ENCODE data around the gene TAOK2.
A peak's percentile ranks its signal among the peaks of the same experiment; 100 is the strongest.

TAOK2 gene

DNA sequence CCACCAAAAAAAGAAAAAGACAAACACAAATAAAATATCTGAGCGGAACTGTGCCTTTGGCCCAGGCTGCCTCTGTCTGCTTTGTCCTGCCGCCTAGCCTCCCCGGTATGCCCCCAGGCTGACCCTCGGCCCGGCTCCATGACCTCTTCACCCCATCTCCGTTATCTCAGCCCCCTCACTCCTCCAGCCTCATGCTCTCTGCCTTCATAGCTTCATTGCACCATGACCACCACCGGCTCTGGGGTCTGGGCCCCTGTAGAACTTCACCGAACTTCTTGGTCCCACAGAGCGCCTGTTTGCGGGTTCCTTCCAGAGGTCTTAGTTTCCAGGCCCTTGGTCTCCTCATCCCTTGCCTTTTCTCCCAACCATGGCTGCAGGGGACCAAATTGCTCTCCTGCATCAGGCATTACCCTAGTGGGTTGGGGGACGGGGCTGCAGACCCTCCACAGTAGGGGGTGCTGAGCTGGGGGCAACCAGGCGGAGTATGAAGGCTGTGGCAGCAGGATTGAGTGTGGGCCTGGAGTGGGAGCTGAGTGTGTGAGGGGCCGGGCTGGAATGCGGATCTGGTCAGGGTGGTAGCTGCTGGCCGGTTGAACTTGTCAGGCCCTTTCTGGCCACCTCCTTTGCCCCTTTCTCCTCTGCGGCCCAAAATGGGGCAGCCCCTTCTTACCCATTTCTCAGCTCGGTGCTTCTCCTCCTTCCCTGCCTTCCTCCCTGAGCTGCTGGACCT, 14.8 kb downstream of the TAOK2 start:
- no peak for DNase-seq

DNA sequence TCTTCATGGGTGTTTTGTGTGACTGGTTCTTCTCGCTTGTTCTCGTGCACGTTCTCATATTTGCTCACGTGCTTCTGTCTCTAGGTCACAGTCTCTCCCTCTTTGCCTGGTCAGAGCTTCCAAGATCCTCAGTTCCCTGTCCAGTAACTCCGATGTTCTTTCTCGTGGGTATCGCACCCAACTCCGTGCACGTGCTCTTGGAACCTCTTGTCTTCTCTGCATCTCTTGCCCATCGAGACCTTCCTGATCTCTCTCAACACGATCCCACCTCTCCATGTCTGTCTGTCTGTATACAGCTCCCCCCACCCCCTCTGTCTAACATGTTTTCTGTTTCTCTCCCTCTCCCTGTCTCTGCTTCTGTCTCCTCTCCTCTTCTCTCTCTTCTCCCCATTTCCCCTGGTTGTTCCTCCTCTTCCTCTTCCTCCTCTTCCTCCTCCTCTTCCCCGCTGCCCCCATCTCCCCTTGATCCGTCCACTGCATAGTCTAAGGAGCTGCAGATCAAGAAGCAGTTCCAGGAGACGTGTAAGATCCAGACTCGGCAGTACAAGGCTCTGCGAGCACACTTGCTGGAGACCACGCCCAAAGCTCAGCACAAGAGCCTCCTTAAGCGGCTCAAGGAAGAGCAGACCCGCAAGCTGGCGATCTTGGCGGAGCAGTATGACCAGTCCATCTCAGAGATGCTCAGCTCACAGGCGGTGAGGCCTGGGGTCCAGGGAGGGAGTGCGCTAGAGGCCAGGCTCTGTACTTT, 15.6 kb downstream of the TAOK2 start:
- no peak for DNase-seq

DNA sequence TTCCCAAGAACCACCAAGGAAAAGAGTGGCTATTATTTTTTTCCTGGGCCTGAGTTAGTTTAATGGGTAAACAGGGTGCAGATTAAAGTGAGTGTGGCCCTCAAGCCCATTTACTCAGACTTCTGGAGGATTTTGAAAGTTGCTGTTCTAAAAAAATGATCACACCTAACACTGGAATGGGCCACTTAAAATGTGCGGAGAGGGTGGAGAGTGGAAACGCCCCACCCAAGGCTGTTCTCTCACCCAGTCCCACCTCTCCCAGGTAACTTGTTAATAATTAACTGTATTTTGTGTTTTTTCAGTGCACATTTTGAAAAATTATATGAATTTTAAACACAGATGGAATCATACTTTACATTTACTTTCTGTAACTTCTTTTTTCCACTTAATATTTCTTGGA, 16.4 kb downstream of the TAOK2 start:
- no peak for DNase-seq

DNA sequence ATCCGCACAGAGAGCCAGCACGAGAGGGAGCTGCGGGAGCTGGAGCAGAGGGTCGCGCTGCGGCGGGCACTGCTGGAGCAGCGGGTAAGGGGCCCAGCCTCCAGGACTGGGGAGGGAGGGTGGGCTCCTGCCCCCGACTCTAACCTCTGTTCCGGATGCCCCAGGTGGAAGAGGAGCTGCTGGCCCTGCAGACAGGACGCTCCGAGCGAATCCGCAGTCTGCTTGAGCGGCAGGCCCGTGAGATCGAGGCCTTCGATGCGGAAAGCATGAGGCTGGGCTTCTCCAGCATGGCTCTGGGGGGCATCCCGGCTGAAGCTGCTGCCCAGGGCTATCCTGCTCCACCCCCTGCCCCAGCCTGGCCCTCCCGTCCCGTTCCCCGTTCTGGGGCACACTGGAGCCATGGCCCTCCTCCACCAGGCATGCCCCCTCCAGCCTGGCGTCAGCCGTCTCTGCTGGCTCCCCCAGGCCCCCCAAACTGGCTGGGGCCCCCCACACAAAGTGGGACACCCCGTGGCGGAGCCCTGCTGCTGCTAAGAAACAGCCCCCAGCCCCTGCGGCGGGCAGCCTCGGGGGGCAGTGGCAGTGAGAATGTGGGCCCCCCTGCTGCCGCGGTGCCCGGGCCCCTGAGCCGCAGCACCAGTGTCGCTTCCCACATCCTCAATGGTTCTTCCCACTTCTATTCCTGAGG, 17.4 kb downstream of the TAOK2 start:
- DNase-seq: no peak

DNA sequence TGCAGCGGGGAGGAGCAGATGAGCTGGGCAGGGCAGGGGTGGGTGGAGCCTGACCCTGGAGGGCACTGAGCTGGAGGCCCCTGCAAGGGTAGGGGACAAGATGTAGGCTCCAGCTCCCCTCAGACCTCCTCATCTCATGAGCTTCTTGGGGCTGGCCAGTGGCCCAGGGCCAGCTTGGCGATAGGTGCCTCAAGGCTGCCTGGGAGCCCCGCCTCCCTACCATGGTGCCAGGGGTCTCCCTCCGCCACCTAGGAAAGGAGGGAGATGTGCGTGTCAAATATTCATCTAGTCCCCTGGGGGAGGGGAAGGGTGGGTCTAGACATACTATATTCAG, 17.9 kb downstream of the TAOK2 start:
- DNase-seq: no peak

DNA sequence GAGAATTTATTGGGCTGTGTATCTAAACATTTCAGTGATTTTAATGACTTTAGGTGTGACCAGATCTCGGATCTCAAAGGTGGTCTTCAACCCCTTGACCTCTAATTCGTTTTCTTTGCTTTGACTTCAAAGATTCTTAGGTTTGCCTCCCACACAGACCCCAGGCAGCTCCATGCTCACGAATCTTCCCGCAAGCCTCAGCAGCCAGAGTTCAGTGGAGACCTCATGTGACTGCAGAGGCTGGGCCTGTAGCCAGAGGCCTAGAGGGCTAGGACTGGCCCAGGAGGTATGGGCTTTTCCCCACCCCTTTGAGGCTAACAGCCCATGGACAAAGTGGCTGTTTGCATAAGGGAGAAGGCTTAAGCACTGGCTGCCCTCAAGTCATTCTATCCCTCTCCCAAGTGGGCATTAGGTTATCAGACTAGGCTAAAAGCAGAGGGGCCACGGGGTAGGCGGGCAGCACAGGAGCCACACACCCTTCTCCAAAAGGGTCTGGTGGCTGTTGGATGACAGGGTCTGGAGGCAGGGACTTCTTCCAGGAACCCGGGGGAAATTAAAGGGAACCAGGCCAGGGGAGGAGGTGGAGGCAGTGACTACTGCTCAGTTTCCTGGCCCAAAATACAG, 18.8 kb downstream of the TAOK2 start:
- peak; percentile 24 for DNase-seq

DNA sequence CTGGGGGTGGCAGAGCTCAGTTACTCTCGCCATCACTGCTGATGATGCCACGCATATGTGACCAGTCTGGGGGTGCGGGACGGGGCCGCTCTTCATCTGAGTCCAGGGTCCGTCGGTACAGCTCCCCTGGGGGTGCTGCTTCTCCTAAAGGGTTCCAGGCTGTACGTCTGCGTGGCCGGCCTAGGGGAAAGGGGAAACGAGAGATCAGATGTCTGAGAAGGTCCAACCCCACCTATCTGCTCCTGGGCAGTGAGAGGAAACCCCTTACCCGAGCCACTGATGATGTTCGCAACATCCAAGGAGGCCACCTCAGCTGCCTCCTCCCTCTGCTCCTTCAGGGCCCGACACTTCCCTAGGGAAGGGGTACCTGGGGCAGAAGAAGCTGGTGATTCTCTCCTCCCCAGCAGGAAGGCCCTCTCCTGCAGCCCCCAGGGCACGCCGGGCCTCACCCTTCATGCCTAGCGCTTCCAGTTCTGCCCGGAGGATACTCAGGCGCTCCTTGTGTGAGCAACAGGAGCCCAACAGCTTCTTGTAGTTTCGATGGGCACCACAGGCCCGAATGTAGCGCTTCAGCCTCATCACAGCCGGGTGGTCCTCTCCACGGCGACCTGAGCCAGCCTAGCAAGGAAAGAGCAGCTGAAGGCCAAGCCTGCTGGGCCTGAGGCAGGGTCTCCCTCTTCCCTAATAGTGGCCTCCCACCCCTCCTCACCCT, 19.7 kb downstream of the TAOK2 start:
- DNase-seq: no peak

DNA sequence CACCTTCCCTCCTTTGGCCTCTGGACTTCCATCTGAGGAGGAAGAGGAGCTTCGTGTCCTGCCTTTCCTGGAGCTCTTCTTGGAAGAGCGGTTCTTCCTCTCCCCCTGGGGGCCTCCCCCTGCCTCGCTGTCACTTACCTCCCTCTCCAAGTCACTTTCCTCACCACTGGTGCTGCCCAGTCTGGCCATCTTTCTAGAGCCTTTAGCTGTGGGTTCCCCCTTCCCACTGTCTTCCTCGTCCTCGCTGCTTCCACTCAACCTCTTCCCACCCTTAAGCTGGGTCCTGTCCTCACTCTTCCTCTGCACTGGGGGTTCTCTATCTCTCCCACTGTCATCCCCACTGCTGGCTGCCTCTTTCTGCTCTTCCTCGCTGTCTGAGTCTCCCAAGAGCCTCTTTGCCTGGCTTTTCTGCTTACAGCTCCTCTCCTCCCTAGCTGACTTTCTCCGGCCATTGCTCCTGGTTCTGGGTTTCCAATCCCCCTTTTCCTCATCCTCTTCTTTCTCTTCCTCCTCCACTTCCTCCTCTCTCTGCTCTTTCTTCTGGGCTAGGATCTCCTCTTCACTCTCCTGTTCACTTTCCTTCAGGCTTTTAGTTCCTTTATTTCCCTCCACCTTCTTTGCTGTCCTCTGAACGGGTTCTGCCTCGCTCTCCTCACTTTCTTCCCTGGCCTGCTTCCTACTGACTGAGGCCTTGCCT, 20.4 kb downstream of the TAOK2 start:
- DNase-seq: no peak

DNA sequence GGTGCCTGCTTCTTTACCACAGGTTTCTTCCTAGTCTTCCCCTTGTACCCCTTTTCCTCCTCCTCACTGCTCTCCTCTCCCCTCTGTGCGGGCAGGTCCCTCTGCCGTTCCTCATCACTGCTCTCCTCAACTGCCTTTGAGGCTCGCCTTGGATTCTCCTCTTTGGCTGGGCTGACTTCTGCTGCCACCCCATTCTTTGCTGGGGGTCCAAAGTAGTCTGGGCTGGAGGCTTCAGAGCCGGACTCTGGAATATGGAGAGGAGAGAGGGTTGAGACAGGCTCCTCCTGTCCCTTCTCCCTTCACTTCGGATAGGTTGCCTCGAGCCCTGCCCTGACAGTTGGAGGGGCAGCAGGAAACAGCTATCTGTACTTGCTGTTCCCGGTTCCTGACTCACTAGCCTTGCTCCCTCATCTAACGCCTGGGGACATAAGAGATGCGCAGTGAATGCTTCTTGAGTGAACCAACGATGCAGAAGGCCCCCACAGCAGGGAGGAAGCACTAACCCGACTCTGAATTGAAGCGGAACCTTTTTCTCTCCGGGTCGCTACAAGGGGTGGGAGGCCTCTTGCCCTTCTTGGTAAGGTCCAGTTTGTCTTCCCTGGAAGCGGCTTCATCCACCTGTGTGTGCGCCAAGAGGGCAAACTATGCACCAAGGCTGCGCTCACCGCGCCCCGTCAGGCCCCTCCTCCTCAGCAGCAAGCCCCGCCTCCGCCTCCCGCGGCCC, 21.1 kb downstream of the TAOK2 start:
- DNase-seq: peak; percentile 83

DNA sequence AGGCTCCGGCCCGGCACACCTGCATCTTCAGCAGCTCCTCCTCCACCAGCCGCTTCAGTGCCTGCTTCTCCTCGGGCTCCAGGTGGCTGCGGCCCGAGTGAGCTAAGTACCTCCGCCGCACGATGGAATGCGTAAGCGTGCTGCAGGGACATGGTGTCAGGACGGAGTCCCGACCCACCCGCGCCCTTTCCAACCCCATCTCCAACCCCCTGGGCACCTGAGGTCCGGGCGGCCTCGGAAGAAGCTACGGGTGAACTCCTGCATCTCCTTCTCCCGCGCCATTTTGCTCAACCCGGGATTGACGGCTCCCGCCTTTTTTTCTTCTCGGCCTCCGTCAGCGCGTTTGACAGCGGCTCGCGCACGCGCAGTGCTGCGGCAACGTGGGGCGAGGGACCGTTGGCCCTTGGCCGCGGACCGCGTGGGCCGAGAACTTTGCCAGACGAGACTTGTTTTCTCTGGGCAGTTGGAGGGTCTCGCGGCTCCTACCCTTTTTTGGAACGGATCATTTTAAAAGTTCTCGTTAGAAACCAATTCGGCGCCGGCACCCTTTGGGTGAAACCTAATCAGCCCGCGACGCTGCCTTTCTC, 21.7 kb downstream of the TAOK2 start, which contains the start of gene HIRIP3:
TSS of gene HIRIP3 (minus strand) at position 294 of the 587 bp plus-strand sequence. CDS start at position 282, 12 bp downstream.
- DNase-seq: peak; percentile 67

DNA sequence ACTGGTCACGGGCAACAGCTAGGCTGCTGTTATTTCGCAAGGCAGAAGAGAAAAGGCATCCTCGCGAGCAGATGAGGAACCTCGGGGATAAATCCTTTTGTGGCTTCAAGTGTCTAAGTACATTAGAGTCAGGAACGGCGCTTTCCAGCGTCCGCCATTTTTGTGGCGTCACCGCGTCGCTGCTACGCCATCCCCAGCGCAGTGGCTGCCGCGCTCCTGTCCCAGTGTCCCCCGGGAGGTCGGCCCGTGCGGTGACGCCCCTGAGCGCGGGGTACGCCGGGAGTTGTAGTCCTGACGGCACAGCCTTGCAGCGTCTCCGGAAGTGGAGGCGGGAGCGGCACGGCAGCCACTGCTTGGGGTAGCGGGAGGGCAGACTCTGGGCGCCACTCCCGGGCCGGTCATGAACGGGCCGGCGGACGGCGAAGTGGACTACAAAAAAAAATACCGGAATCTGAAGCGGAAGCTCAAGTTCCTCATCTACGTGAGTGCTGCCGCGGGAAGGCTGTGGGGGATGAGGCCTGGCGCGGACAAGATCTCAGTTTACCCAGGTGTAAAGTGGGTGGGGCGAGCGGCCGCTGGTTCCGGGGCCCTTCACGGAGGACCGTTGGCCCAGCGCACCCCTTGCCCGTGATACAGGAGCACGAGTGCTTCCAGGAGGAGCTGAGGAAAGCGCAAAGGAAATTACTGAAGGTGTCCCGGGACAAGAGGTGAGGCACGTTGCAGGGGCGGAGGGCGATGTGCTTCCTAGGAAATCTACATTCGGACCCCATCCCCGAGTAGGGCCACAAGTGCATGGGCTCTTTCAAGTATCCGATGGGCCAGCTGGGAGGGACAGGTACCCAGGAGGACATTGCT, 22.5 kb downstream of the TAOK2 start, which contains the start of gene INO80E:
TSS of gene INO80E (plus strand) at position 331 of the 855 bp plus-strand sequence. CDS start at position 401, 70 bp downstream.
- peak; percentile 94 for DNase-seq

DNA sequence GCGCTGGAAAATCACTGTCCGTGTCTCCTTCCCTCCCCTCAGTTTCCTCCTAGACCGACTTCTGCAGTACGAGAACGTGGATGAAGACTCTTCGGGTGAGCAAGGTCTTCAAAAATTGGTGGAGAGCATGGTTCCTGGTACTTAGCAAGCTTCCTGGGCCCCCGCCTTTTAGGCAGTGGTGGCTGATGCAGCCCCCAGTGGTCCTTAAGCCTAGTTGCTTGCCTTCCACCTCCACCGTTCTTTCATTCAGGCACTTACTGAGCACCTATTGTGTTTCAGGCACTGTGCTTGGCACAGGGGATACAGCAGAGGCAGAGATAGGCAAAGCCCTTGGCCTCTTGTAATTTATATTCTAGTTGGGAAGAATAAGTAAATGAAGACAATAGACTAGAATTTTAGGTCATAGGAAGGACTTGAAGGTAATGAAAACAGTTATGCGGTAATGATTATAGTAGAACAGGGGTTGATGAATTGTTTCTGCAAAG, 23.1 kb downstream of the TAOK2 start:
- DNase-seq: no peak

DNA sequence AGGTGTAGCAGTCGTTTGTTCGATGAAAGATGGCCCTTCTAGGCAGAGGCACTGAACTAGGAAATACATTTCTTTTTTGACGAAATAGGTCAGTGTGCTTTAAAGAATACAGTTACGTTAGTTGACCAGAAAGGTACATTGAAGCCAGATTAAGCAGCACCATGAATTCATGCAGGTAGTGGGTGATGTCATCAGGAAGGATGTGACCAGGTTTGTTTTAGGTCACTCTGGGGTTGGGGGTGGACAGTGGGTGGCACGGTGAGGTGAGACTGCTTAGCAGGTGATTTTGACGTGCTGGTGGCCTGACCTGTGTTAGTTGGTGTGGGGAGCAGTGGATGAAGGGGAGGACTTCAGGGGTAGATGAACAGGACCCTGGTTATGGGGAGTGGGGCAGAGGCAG, 25.9 kb downstream of the TAOK2 start:
- DNase-seq: no peak

DNA sequence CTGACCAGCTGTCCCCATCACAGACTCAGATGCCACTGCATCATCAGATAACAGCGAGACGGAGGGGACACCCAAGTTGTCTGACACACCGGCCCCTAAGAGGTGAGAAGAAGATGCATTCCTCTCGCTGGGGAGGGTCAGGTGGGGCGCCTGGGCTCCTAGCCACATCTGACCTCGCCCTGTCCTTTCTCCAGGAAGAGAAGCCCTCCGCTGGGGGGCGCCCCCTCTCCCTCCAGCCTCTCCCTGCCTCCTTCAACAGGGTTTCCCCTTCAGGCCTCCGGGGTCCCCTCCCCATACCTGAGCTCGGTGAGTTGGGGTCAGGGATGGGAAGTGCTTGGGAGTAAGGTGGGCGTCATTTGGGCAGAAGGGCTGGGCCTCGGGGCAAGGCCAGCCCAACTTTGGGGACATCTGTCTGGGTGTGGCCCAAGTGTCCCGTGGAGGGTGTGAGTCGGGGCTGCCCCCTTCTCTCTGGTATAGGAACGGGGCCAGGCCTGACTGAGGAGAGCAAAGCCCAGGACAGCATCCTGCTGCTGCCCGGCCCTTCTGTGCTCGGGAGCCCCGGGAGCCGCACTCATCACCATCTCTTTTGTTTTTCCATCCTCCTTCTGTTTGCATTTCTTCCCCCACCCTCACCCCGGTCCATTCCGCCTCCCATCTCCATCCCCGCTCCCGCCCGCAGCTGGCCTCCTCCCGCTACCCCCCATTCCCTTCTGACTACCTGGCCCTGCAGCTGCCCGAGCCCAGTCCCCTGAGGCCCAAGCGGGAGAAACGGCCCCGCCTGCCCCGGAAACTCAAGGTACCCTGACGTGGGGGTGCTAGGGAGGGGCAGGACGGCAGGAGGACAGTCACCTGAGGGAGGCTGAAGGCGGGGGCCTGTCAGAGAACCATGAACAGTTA, 27.3 kb downstream of the TAOK2 start:
- no peak for DNase-seq

DNA sequence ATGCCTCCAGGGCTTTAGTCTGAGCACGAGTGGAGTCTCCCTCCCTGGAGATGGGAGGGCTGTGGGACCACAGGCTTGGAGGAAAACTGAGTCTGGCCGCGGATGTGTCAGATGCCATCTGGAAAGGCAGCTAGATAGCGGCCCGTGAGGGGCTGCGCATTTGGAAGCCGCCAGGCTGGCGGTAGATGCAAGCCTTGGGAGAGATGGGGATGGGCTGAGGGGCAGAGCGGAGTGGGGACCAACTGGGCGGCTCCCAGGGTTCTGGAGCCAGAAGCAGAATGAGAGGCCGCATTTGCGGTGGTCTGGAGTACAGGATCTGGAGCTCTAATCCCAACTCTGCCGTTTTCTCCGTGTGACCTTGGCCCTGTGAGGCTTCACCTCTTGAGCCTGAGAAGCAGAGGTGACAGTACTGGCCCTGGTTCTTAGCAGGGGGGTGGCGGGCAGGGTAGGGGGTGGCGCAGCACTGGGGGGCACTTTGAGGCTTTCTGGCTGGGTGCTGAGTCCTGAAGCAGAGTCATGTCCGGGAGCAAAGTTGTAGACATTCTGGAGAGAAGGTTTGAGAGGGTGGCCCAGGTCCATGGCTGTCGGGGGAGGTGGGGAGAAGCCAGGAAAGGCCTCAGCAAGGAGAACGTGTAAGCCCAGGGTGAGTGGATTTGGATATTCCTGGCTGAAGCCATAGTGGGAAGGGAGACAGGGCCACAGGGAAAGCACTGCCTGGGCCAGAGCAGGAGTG, 29.1 kb downstream of the TAOK2 start:
- no peak for DNase-seq

DNA sequence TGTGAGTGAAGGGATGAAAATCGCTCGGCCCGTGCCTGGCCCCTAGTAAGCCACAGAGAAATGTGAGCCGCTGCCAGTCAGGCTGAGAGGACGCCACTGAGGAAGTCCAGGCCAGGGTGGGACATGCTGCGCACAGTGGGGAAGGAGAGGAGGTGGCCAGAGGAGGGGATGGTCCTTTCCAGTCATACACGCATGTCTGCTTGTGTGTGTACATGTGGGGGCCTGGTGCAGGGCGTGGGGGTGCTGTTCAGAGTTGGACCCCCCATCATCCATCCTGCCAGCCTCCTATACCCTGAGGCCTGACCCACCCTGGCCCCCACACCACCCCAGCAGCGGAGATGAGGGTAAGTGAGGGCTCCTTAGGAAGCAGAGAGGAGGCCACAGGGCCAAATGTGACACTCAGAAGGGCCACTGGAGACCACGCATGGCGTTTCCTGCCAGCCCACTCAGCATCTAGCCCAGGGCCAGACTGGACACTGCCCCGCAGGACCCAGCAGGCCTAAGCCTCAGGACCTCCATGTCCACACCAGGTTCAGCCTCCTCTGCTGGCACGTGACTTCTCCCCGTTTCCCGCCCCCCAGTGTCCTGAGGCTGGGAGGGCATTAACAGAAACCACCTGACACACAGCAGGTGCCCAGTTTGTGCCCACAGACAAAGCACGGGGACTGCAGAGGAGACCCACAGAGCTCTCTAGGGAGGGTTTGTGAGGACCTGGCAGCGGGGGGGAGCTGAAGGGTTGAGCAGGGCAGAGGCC, 30.2 kb downstream of the TAOK2 start:
- no peak for DNase-seq

DNA sequence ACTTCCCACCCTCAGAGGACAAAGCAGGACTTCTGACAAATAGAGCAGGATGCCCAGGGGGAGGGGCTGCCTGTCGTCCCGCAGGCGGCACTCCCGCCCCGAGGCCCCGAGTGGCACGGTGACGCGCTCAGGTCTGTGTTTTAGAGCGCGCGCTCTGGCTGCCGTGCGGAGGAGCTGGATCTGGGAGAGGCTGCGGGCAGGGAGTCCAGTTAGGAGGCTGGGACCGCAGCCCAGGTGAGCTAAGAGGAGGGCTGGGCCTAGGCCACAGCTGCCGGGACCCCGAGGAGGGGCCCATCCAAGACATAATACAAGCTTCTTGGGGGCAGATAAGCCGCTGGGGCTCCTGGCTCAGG, 30.7 kb downstream of the TAOK2 start:
- no peak for DNase-seq
